ENCODE measurements around the gene TBL1X. TPM values are rescaled to one million over a fixed set of nuclear protein-coding genes. Genes with fewer than 3 reads are reported as not detected.

TBL1X gene
- total RNA-seq, 1 experiment from 2014 or later, result 17.6 TPM

GRCh38 chrX:9628779-9629493, 164.1 kb downstream of the TBL1X start:
- Histone ChIP-seq H3K9me3 (ENCODE audit: insufficient read depth, low read depth) (no peaks in the 10 kb centered on the region), H3K4me3 (no peak overlapping the region), H3K9me2 (ENCODE audit: insufficient read depth) (no peaks in the 10 kb centered on the region), H2AFZ (no peak overlapping the region), H3K27me3 (ENCODE audit: insufficient read depth, low read depth) (no peaks in the 10 kb centered on the region), H4K20me1 (ENCODE audit: insufficient read depth) (no peaks in the 10 kb centered on the region; the same call in 1 of the 2 replicates), H3K36me3 (ENCODE audit: low read depth) (no peaks in the 10 kb centered on the region), H3K27ac (no peak overlapping the region), H3F3A (ENCODE audit: insufficient read depth, low read depth) (no peaks in the 10 kb centered on the region), H3K4me2 (no peak overlapping the region), H3K4me1 (replicated peaks; ENCODE audit: insufficient read depth) (no peaks in the 10 kb centered on the region), H3K79me2 (ENCODE audit: low read depth) (no peaks in the 10 kb centered on the region)
- TF ChIP-seq CTCF (conservative IDR thresholded peaks at IDR 0.05) (no peak), EZH2 (IDR thresholded peaks at IDR 0.05; ENCODE audit: low read depth) (no peak)
- intact Hi-C loops (cut with micrococcal nuclease; ENCODE audit: unreplicated experiment), result no loop called here
- CTCF ChIA-PET, result no interaction called here
- POLR2A ChIA-PET (ENCODE audit: unreplicated experiment), result no interaction called here
- BruUV-seq (replicated peaks), result no TSS peak
- no peak for DNase-seq

GRCh38 chrX:9634551-9634950, 169.7 kb downstream of the TBL1X start:
- Histone ChIP-seq H3F3A (ENCODE audit: insufficient read depth, low read depth) (no peaks in the 10 kb centered on the region), H3K27me3 (ENCODE audit: insufficient read depth, low read depth) (no peaks in the 10 kb centered on the region), H3K79me2 (ENCODE audit: low read depth) (no peaks in the 10 kb centered on the region), H3K4me3 (no peak overlapping the region), H4K20me1 (ENCODE audit: insufficient read depth) (no peaks in the 10 kb centered on the region), H2AFZ (no peak overlapping the region), H3K27ac (no peak overlapping the region), H3K4me2 (no peak overlapping the region), H3K4me1 (replicated peaks; ENCODE audit: insufficient read depth) (no peaks in the 10 kb centered on the region), H3K9me3 (ENCODE audit: insufficient read depth, low read depth) (no peaks in the 10 kb centered on the region), H3K9me2 (ENCODE audit: insufficient read depth) (no peaks in the 10 kb centered on the region), H3K36me3 (ENCODE audit: low read depth) (no peaks in the 10 kb centered on the region)
- ChIA-PET POLR2A (ENCODE audit: unreplicated experiment) (no interaction called here), CTCF (no interaction called here)
- DNase-seq, result no peak
- no peak for TF ChIP-seq CTCF (conservative IDR thresholded peaks at IDR 0.05)
- no peak for TF ChIP-seq EZH2 (IDR thresholded peaks at IDR 0.05; ENCODE audit: low read depth)
- no TSS peak for BruUV-seq (replicated peaks)
- intact Hi-C loops (cut with micrococcal nuclease; ENCODE audit: unreplicated experiment), result no loop called here

GRCh38 chrX:9635368-9635767, 170.5 kb downstream of the TBL1X start:
- H3K9me3 ChIP-seq (ENCODE audit: insufficient read depth, low read depth), result no peaks in the 10 kb centered on the region
- H3K36me3 ChIP-seq (ENCODE audit: low read depth), result no peaks in the 10 kb centered on the region
- H3K79me2 ChIP-seq (ENCODE audit: low read depth), result no peaks in the 10 kb centered on the region
- no TSS peak for BruUV-seq (replicated peaks)
- H3K9me2 ChIP-seq (ENCODE audit: insufficient read depth), result no peaks in the 10 kb centered on the region
- no peaks in the 10 kb centered on the region for H4K20me1 ChIP-seq (ENCODE audit: insufficient read depth)
- no peaks in the 10 kb centered on the region for H3K27me3 ChIP-seq (ENCODE audit: insufficient read depth, low read depth)
- no peaks in the 10 kb centered on the region for H3K4me1 ChIP-seq (replicated peaks; ENCODE audit: insufficient read depth)
- TF ChIP-seq CTCF (conservative IDR thresholded peaks at IDR 0.05) (no peak), EZH2 (IDR thresholded peaks at IDR 0.05; ENCODE audit: low read depth) (no peak)
- ChIA-PET POLR2A (ENCODE audit: unreplicated experiment) (no interaction called here), CTCF (no interaction called here)
- H3K4me2 ChIP-seq, result no peak overlapping the region
- H3K27ac ChIP-seq, result no peak overlapping the region
- H2AFZ ChIP-seq, result no peak overlapping the region
- H3K4me3 ChIP-seq, result no peak overlapping the region
- DNase-seq, result no peak
- H3F3A ChIP-seq (ENCODE audit: insufficient read depth, low read depth), result no peaks in the 10 kb centered on the region
- intact Hi-C loops (cut with micrococcal nuclease; ENCODE audit: unreplicated experiment), result no loop called here

All from PC-9 (cell line).